K562 (cell line): ENCODE measurements around the gene EMC8. TPM values are rescaled to one million over a fixed set of nuclear protein-coding genes. Genes with fewer than 3 reads are reported as not detected.

Experiments
- ATAC-seq: fragments of 200-7000 bp; cut with Tn5 transposase; 3 replicates; pipeline ENCODE4 v1.9.1; 2020; ENCODE audit warnings: moderate library complexity
- BruUV-seq: library from RNA; stranded (reverse); fragments of 400-500 nt; replicated peaks from 2 replicates; lab custom pipeline; 2021; lab: Mats Ljungman, UMichigan
- CTCF ChIA-PET: fragments of 300-600 bp; formaldehyde crosslinking; extraction: SDS; loops from one replicate; lab custom pipeline; 2021; ENCODE audit warnings: low intra/inter-chr PET ratio; lab: Yijun Ruan, JAX
- POLR2A ChIA-PET: fragments of 300-600, 350-650 bp; sonication (Branson Sonifier 250); formaldehyde crosslinking; extraction: SDS; loops from one replicate; lab custom pipeline; 2021; ENCODE audit warnings: antibody characterized with exemption, inconsistent platforms; lab: Yijun Ruan, JAX
- DNase-seq, 4 experiments: peaks; one replicate each; pipeline versions ENCODE4 v3.0.0 to v3.0.0-alpha.2; 2011 to 2018; ENCODE audit warnings: low spot score in 3 of 4, mixed read lengths in 3 of 4; ENCODE audit errors: extremely low read depth in 1 of 4
- FAIRE-seq: peaks from 2 replicates; lab custom pipeline; 2011; peaks lifted over from hg19 to GRCh38; lab: Jason Lieb, UNC
- H2AFZ ChIP-seq: 2 replicates; pipeline ENCODE4 v1.6.0; 2011; ENCODE audit warnings: low read depth, low read length, control low read depth, inconsistent platforms
- H3K27ac ChIP-seq: fragments of 200-600 bp; 3 replicates; pipeline ENCODE4 v1.8.0; 2011; ENCODE audit warnings: low read depth, mild to moderate bottlenecking, control low read depth, inconsistent platforms, low read length, moderate library complexity, mixed read lengths; ENCODE audit errors: extremely low read depth
- H3K27me3 ChIP-seq, 2 experiments: fragments of 300-600 bp in 1 of 2; 2 replicates in 1 of 2; 3 replicates in 1 of 2; pipeline versions ENCODE4 v1.6.0 to v1.8.0; 2011; ENCODE audit warnings: inconsistent platforms in 2 of 2, low read length in 2 of 2, mild to moderate bottlenecking in 1 of 2, mixed read lengths in 1 of 2, moderate library complexity in 1 of 2; ENCODE audit not compliant: control insufficient read depth in 2 of 2, insufficient read depth in 2 of 2
- H3K36me3 ChIP-seq: fragments of 300-600 bp; 3 replicates; pipeline ENCODE4 v1.8.0; 2011; ENCODE audit warnings: mild to moderate bottlenecking, low read length, inconsistent platforms; ENCODE audit not compliant: control insufficient read depth, insufficient read depth
- H3K4me1 ChIP-seq, 2 experiments: fragments of 200-600 bp in 1 of 2; replicated peaks in 1 of 2; 2 replicates in 1 of 2; 3 replicates in 1 of 2; pipeline versions ENCODE4 v1.5.1 to v1.8.0; 2011; ENCODE audit warnings: inconsistent platforms in 2 of 2, low read length in 2 of 2, mild to moderate bottlenecking in 1 of 2, mixed read lengths in 1 of 2, moderate library complexity in 1 of 2; ENCODE audit not compliant: control insufficient read depth in 2 of 2, insufficient read depth in 2 of 2
- H3K4me2 ChIP-seq: 2 replicates; pipeline ENCODE4 v1.6.1; 2011; ENCODE audit warnings: low read length, control low read depth, inconsistent platforms, mixed read lengths; ENCODE audit not compliant: insufficient read depth
- H3K4me3 ChIP-seq: fragments of 200-600 bp; sonication (generic), shearing (Covaris generic); 2 replicates; pipeline ENCODE4 v1.5.1; 2016; ENCODE audit warnings: control low read depth, inconsistent platforms
- H3K79me2 ChIP-seq: fragments of 200-600 bp; 3 replicates; pipeline ENCODE4 v1.8.0; 2011; ENCODE audit warnings: low read length, inconsistent platforms; ENCODE audit not compliant: control insufficient read depth, insufficient read depth
- H3K9ac ChIP-seq, 2 experiments: 2 replicates each; pipeline versions ENCODE4 v1.6.0 to v1.6.1; 2011; ENCODE audit warnings: low read depth in 2 of 2, low read length in 2 of 2, control low read depth in 1 of 2, inconsistent platforms in 1 of 2, mild to moderate bottlenecking in 1 of 2, mixed read lengths in 1 of 2; ENCODE audit not compliant: insufficient read depth in 1 of 2
- H3K9me1 ChIP-seq: one replicate; pipeline ENCODE4 v1.6.0; 2011; ENCODE audit warnings: inconsistent platforms, mild to moderate bottlenecking, low read length, moderate library complexity; ENCODE audit not compliant: control insufficient read depth, insufficient read depth
- H3K9me3 ChIP-seq: replicated peaks from 2 replicates; pipeline ENCODE4 v1.5.1; 2011; ENCODE audit warnings: low read depth, low read length, inconsistent platforms; ENCODE audit not compliant: control insufficient read depth, insufficient read depth
- H4K20me1 ChIP-seq: replicated peaks from 2 replicates; pipeline ENCODE4 v1.6.1; 2011; ENCODE audit warnings: low read length, inconsistent platforms, mixed read lengths; ENCODE audit not compliant: control insufficient read depth, insufficient read depth
- ARNT ChIP-seq, 2 experiments: fragments of 450-650 bp; IDR thresholded peaks; 2 replicates each; pipeline ENCODE4 v1.6.1; 2016; ENCODE audit warnings: mild to moderate bottlenecking in 1 of 2
- HDGF ChIP-seq: fragments of 450-650 bp; IDR thresholded peaks from 2 replicates; pipeline ENCODE4 v1.6.1; 2016
- HEY1 ChIP-seq: fragments of 250-450 bp; sonication (Bioruptor Pico); IDR thresholded peaks from 2 replicates; pipeline ENCODE4 v1.5.0; 2020; ENCODE audit warnings: mild to moderate bottlenecking, moderate library complexity, borderline replicate concordance
- HNRNPUL1 ChIP-seq: fragments of 200-400 bp; formaldehyde crosslinking; IDR thresholded peaks from 2 replicates; pipeline ENCODE4 v1.6.1; 2017; ENCODE audit warnings: low read length
- JUNB ChIP-seq: fragments of 450-650 bp; formaldehyde crosslinking; conservative IDR thresholded peaks from 2 replicates; pipeline ENCODE4 v1.4.0; 2020; ENCODE audit warnings: mild to moderate bottlenecking
- JUND ChIP-seq, 2 experiments: IDR thresholded peaks; 2 replicates in 1 of 2; 3 replicates in 1 of 2; pipeline ENCODE4 v1.6.1; 2011; ENCODE audit warnings: borderline replicate concordance in 2 of 2, low read depth in 2 of 2, low read length in 2 of 2, improper control_type of control experiment in 1 of 2, missing biosample characterization in 1 of 2, missing genetic modification characterization in 1 of 2, missing genetic modification reagents in 1 of 2
- MEF2D ChIP-seq: conservative IDR thresholded peaks from 2 replicates; pipeline ENCODE4 v1.6.1; 2016; ENCODE audit warnings: low read depth, missing genetic modification characterization, missing compliant biosample characterization
- PHB ChIP-seq: fragments of 250-450 bp; sonication (Bioruptor Pico); IDR thresholded peaks from 2 replicates; pipeline ENCODE4 v1.5.0; 2021
- RB1 ChIP-seq: fragments of 450-650 bp; IDR thresholded peaks from 2 replicates; pipeline ENCODE4 v1.6.1; 2017; ENCODE audit warnings: low read depth, mild to moderate bottlenecking
- TARDBP ChIP-seq: fragments of 450-650 bp; IDR thresholded peaks from 2 replicates; pipeline ENCODE4 v1.6.1; 2016
- ZBTB7A ChIP-seq: IDR thresholded peaks from 2 replicates; pipeline ENCODE4 v1.6.1; 2011; ENCODE audit warnings: low read depth, mild to moderate bottlenecking, low read length, moderate library complexity, borderline replicate concordance; ENCODE audit not compliant: control insufficient read depth
- ZFP36 ChIP-seq: fragments of 150-350 bp; IDR thresholded peaks from 2 replicates; pipeline ENCODE4 v1.6.1; 2018; ENCODE audit warnings: low read length, low read depth; ENCODE audit not compliant: partially characterized antibody
- ZKSCAN1 ChIP-seq: fragments of 150-350 bp; IDR thresholded peaks from 2 replicates; pipeline ENCODE4 v1.6.1; 2016; ENCODE audit warnings: low read depth, low read length
- ZNF445 ChIP-seq: fragments of 250-450 bp; sonication (Bioruptor Pico); IDR thresholded peaks from 2 replicates; pipeline ENCODE4 v1.4.0; 2020; ENCODE audit warnings: low read depth, mild to moderate bottlenecking, moderate library complexity
- ZNF695 ChIP-seq: fragments of 450-650 bp; formaldehyde crosslinking; IDR thresholded peaks from 2 replicates; pipeline ENCODE4 v1.4.0; 2020; ENCODE audit warnings: mild to moderate bottlenecking, moderate library complexity
- ZNF76 ChIP-seq: fragments of 250-450 bp; sonication (Bioruptor Pico); IDR thresholded peaks from 2 replicates; pipeline ENCODE4 v1.4.0; 2020; ENCODE audit warnings: mild to moderate bottlenecking, moderate library complexity, borderline replicate concordance
- WGBS: fragments of 100-300 bp; shearing (Covaris generic); methylation state at CpG from one replicate; pipeline ENCODE4 v1.1.6; 2016; ENCODE audit warnings: low coverage, mixed read lengths; ENCODE audit not compliant: insufficient coverage; ENCODE audit errors: missing lambda C conversion rate; 5-methylcytosine and 5-hydroxymethylcytosine counted together
- in situ Hi-C: fragments of 300-500 bp; cut with MboI; formaldehyde crosslinking; loops from 4 replicates; pipeline ENCODE4 v1.15.0; 2018; ENCODE audit warnings: inconsistent platforms, mixed read lengths
- intact Hi-C: fragments of 100-400 bp; cut with micrococcal nuclease; formaldehyde crosslinking; loops from 2 replicates; pipeline ENCODE4 v1.14.2; 2022
- polyA plus RNA-seq, 8 experiments: library from polyadenylated mRNA; depleted of rRNA in 4 of 8; stranded (reverse) in 5 of 8; unstranded in 3 of 8; fragments of >200 nt; fragmentation: Nextera tagmentation in 2 of 8; fragmentation: Illumina TruSeq in 1 of 8; extraction: Ambion mirVana in 2 of 8; extraction: Trizol in 1 of 8; gene quantifications; 2 replicates each; pipeline versions ENCODE4 v1.2.1 to v1.2.3, GENCODE V29; 2011 to 2014; ENCODE audit warnings: inconsistent platforms in 1 of 8, missing spikeins in 1 of 8
- total RNA-seq, 7 experiments: library from RNA; depleted of rRNA in 6 of 7; stranded (reverse); fragments of >200 nt in 6 of 7; fragmentation: Illumina TruSeq in 2 of 7; extraction: Trizol in 2 of 7; gene quantifications; 2 replicates each; pipeline versions ENCODE4 v1.2.1 to v1.2.3, GENCODE V29; 2011 to 2021; ENCODE audit warnings: low replicate concordance in 1 of 7
- TF ChIP-seq, protein P1 (sequence below): fragments of 250-450 bp; sonication (Bioruptor Pico); IDR thresholded peaks from 2 replicates; pipeline ENCODE4 v1.8.0; 2022; ENCODE audit warnings: moderate library complexity, mild to moderate bottlenecking, inconsistent platforms
- TF ChIP-seq, protein P2 (sequence below): fragments of 250-450 bp; sonication (Bioruptor Pico); IDR thresholded peaks from 2 replicates; pipeline ENCODE4 v1.8.0; 2022; ENCODE audit warnings: inconsistent platforms, mild to moderate bottlenecking, moderate library complexity, borderline replicate concordance

Gene EMC8
- total and polyA plus RNA-seq, 9 of the 15 experiments (the other 6 are each of a cell fraction or from before 2014, with no cell fraction given) = 11.4 to 81.8 (median 48.6) TPM

DNA sequence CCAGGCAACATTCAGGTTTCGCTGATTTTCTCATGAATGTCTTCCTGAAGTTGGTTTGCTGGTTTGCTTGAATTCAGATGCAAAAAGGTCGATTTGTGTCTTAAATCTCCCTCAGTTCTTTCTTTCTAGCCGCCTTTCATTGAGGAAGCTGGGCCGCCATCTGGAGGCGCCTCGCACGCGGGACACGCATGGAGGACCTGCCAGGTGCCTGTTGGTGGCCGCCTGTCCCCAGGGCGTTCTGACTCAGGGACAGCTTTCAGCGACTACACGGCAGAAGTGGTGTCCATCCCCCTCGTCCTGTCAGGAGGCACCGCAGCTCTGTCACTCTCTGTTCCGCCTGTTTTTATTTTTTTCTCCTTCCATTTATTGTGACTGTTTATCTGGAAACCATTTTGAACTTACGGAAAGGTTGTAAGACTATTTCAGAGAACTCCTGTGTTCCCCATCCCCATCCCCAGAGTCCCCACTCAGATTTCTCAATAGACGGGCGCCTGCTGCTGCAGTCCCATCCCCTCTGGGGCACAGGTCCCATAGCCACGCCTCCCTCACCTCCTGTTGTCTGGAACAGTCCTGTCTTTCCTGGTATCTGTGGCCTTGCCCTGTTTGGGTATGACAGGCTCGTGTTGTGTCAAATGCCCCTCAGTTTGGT, 33.4 kb upstream of the EMC8 start (continued):
- no peak for TF ChIP-seq HNRNPUL1
- TF ChIP-seq HEY1 (CRISPR knock-in tag) = no peak
- no peak for TF ChIP-seq ZNF76 (CRISPR knock-in tag)
- no peak for TF ChIP-seq TARDBP
- TF ChIP-seq, protein P1, sequence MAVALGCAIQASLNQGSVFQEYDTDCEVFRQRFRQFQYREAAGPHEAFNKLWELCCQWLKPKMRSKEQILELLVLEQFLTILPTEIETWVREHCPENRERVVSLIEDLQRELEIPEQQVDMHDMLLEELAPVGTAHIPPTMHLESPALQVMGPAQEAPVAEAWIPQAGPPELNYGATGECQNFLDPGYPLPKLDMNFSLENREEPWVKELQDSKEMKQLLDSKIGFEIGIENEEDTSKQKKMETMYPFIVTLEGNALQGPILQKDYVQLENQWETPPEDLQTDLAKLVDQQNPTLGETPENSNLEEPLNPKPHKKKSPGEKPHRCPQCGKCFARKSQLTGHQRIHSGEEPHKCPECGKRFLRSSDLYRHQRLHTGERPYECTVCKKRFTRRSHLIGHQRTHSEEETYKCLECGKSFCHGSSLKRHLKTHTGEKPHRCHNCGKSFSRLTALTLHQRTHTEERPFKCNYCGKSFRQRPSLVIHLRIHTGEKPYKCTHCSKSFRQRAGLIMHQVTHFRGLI (CRISPR knock-in tag) = no peak
- TF ChIP-seq, protein P2, sequence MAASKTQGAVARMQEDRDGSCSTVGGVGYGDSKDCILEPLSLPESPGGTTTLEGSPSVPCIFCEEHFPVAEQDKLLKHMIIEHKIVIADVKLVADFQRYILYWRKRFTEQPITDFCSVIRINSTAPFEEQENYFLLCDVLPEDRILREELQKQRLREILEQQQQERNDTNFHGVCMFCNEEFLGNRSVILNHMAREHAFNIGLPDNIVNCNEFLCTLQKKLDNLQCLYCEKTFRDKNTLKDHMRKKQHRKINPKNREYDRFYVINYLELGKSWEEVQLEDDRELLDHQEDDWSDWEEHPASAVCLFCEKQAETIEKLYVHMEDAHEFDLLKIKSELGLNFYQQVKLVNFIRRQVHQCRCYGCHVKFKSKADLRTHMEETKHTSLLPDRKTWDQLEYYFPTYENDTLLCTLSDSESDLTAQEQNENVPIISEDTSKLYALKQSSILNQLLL (CRISPR knock-in tag) = no peak
- no peak for TF ChIP-seq ZNF695 (CRISPR knock-in tag)
- TF ChIP-seq HDGF = no peak

- POLR2A ChIA-PET = no interaction called here
- Histone ChIP-seq H3K4me3 (no peak overlapping the region), H3K9ac (no peak overlapping the region), H3K9me3 (no peaks in the 10 kb centered on the region), H3K27ac (no peak overlapping the region), H3K9me1 (no peaks in the 10 kb centered on the region), H3K79me2 (no peaks in the 10 kb centered on the region), H2AFZ (no peak overlapping the region), H3K36me3 (no peaks in the 10 kb centered on the region), H3K4me2 (no peak overlapping the region), H3K27me3 (peaks cover 18 to 54% of the 10 kb centered on the region in 2 experiments), H3K4me1 (0 out of 5 replicates have a peak, but pooled peaks cover 0 to 5% of the 10 kb centered on the region in 2 experiments), H4K20me1 (no peaks in the 10 kb centered on the region)
- intact Hi-C loops (no loop called here), in situ Hi-C loops (no loop called here)
- no TSS peak for BruUV-seq
- ATAC-seq (no peak), FAIRE-seq (no peak), DNase-seq (no peak)
- under 1% methylated on average over 9 of the region's 9 CpGs for WGBS
- CTCF ChIA-PET = no interaction called here
- TF ChIP-seq JUND (IDR thresholded peaks at IDR 0.05; ENCODE audit: borderline replicate concordance, low read depth, low read length) (no peak), JUND (tag; IDR thresholded peaks at IDR 0.05; ENCODE audit: borderline replicate concordance, low read depth, low read length) (no peak), MEF2D (tag) (no peak), ZNF445 (CRISPR knock-in tag) (no peak), ZBTB7A (no peak), RB1 (no peak), PHB (no peak), ARNT (IDR thresholded peaks at IDR 0.05) (no peak), JUNB (CRISPR knock-in tag) (no peak), ZFP36 (no peak), ZKSCAN1 (no peak)
- TF ChIP-seq, protein P1 (CRISPR knock-in tag) = no peak
Observed at GRCh38 chr16:85830821-85831220, 31.5 kb upstream of the EMC8 start.
